GM21447 (cell line): ENCODE data around the gene WDFY1.

Experiments
- ATAC-seq: cut with Tn5 transposase; IDR thresholded peaks from one replicate; pipeline ENCODE4 v1.9.1; 2021; ENCODE audit not compliant: unreplicated experiment

WDFY1 gene

GRCh38 chr2:223944703-223945531 lies at the start of gene WDFY1:
Gene WDFY1 (minus strand): TSS chr2:223945335. CDS start chr2:223945284, 51 bp downstream.
- ATAC-seq, result peak; percentile 59

- ATAC-seq, result peak; percentile 39
Measured at GRCh38 chr2:223994562-223995162, 49.5 kb upstream of the WDFY1 start.

GRCh38 chr2:223993634-223994232 lies 48.6 kb upstream of the WDFY1 start:
- no peak for ATAC-seq

GRCh38 chr2:223991611-223992010 lies 46.5 kb upstream of the WDFY1 start:
- no peak for ATAC-seq

- ATAC-seq, result no peak
Measured at GRCh38 chr2:223989856-223990232, 44.7 kb upstream of the WDFY1 start.

GRCh38 chr2:223989206-223989855 lies 44.2 kb upstream of the WDFY1 start:
- no peak for ATAC-seq

- ATAC-seq, result no peak
Measured at GRCh38 chr2:223981241-223981640, 36.1 kb upstream of the WDFY1 start.

- ATAC-seq, result no peak
Measured at GRCh38 chr2:223980803-223981202, 35.7 kb upstream of the WDFY1 start.

- ATAC-seq, result no peak
Measured at GRCh38 chr2:223980397-223980735, 35.2 kb upstream of the WDFY1 start.

GRCh38 chr2:223979730-223980396 lies 34.7 kb upstream of the WDFY1 start:
- no peak for ATAC-seq

GRCh38 chr2:223978451-223978850 lies 33.3 kb upstream of the WDFY1 start:
- ATAC-seq, result no peak

- ATAC-seq, result no peak
Measured at GRCh38 chr2:223976635-223977226, 31.6 kb upstream of the WDFY1 start.

- no peak for ATAC-seq
Measured at GRCh38 chr2:223973606-223974005, 28.5 kb upstream of the WDFY1 start.

GRCh38 chr2:223972656-223973102 lies 27.5 kb upstream of the WDFY1 start:
- ATAC-seq, result no peak

GRCh38 chr2:223971731-223972130 lies 26.6 kb upstream of the WDFY1 start:
- ATAC-seq, result no peak

- ATAC-seq, result peak; percentile 83
Measured at GRCh38 chr2:223970343-223971128, 25.4 kb upstream of the WDFY1 start.

GRCh38 chr2:223969856-223970255 lies 24.7 kb upstream of the WDFY1 start:
- ATAC-seq, result no peak

GRCh38 chr2:223969315-223969714 lies 24.2 kb upstream of the WDFY1 start:
- ATAC-seq, result no peak

- no peak for ATAC-seq
Measured at GRCh38 chr2:223967981-223968380, 22.8 kb upstream of the WDFY1 start.

GRCh38 chr2:223959688-223960087 lies 14.6 kb upstream of the WDFY1 start:
- ATAC-seq, result no peak
